HG02943 (cell line): ENCODE data around the gene ANKRD44.

Source experiments
- ATAC-seq: cut with Tn5 transposase; IDR thresholded peaks from one replicate; pipeline ENCODE4 v1.9.1; 2021; ENCODE audit warnings: mild to moderate bottlenecking, low read depth, moderate library complexity; ENCODE audit not compliant: unreplicated experiment

Gene ANKRD44

DNA sequence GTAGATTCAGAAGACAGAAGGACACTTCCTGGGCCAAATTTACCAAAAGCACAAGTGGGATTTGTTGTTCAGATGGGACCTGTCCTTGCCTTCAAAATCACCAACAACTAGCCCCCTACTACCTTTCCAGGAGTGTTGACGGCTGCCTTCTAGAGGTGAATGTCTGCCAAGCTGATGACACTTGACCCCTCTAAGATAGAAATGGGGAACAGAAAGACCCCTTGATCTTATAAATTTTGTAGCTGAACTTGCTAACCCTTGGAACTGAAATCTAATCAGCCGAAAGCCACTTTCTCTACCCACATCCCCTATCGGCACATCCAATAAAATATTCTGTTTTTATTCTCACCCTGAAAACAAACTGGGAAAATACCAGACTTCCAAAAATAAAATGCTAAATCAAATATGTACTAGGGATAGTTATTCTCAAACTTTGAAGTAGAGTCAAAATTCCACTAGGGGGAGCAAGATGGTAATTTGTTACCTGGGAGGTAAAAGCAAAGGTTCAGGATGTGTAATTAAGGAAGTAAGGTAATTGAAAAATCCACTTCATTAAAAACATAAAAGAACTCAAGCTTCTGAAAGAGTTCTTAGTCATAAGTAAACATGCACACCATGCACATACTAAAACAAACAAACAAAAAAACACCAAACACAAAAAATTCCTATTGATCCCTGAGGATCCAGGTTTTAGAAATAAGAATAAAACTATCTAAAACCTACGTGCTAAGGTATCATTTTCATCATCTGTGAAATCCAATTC, 119.2 kb downstream of the ANKRD44 start:
- ATAC-seq: no peak

DNA sequence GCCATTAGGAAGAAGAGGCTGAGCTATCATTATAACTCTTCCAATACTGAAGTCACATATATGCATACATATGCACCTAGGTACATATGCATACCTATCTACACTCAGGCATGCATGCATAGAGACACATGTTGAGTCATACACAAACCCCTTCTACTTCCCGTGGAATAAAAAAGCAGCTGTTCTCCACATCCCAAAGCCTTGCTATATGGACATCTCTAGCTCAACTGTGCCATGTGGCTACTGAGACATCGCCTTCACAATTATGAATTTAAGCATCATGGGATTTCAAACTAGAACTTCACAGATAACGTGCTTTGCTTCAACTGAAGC, 120.5 kb downstream of the ANKRD44 start:
- ATAC-seq: no peak

DNA sequence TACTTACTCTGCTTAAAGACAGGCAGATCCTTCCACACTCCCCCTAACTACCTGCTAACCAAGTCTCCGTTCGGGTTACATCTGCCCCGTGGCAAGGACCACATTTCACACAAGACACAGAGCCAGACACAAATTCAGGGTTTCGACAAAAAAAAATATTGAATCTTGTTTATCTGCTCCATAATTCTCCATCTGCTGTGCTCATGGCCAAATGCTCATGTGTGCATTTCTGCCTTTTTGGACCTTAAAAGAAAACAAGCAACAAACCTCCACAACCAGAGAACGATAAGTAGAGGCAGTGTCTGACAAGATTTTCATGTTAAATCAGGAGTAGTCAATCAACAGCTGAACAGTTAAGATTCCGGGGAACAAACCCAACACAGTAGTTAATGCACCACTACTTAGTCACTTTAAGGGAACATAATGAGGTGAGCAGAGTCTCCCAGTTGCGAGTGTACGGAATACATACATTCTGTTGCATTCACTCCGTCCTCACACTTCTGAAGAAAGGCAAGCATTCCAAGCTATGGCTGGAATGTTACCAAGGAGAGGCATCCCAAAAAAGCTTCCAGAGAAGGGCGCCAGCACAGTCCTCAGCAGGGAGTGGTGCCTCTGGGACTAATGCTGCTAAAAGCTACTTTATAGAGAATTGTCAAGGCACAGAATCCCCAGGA, 121.0 kb downstream of the ANKRD44 start:
- ATAC-seq: no peak

DNA sequence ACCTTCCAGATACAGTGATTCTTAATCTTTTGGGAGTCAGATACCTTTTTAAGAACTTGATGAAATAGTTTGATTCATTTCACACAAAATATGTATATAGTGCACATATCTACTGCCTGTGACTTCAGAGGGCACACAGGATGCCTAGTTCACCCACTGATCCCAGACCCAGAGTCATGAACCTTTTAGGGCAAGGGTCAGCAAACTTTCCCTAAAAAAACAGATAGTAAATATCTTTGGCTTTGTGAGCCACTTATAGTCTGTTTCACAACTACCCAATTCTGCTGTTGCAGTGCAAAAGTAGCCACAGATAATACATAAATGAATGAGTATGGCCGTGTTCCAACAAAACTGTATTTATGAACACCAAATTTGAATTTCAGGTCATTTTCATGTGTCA, 124.9 kb downstream of the ANKRD44 start:
- ATAC-seq: no peak

DNA sequence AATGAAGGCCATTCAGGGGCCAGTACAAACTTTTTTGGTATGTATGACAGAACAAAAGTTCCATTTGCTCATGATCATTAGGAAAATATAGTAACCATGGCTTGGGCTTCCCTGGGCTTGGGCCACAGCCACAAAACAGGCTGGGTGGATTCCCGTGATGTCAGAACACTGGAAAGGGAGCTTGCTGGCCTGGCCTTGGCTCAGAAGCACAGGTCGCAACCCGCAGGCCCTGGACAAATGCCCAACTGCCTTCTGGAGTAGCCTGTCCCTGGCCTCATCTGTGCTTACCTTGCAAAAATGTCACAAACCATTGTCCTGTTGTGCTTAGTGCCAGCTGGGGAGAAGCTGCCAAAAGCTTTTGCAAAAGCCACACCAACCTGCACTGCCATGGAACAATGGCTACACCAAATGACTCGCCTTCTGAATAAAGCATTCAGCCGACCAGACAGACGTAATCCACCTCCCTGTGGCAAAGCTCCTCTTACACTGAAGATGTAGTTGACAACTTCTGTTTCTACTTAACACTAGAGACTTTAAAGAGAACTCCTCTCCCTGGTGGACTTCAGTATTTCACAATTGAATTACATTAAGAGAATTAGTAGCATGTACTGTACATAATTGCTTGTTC, 125.5 kb downstream of the ANKRD44 start:
- ATAC-seq: no peak

DNA sequence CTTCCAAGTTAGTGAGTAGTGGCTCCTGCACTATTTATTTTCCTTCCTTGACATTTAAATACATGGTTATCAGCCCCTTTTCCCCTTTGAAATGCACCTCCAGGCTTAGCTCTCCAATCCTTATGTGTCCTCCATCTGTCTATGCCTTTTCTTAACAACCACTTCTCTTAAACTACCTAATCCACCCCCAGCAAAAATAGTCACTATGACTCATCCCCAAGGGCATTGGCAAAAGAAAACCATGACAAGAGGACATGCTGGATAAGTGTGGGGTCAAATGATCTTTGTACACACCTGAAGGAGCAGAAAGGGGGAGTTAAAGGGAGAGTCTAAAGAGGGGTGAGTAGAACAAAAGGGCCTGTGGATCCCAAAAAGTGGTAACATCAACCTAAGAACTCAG, 127.2 kb downstream of the ANKRD44 start:
- ATAC-seq: no peak

DNA sequence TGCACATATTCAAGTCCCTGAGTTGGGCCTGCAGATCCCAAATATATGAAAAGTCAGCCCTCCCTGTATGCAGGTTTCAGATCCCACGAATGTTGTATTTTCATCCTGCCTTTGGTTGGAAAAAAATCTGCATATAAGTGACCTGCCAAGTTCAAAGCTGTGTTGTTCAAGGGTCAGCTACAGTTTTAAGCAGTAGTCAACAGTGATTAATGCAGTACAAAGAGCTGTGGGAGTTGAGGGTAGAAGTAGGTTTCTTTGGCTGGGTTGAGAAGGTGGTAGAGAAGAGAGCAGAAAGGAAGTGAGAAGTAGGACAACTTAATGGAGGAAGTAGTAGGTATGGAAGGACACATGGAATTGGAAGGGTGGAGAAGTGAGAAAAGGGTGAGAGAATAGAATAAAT, 127.9 kb downstream of the ANKRD44 start:
- ATAC-seq: no peak

DNA sequence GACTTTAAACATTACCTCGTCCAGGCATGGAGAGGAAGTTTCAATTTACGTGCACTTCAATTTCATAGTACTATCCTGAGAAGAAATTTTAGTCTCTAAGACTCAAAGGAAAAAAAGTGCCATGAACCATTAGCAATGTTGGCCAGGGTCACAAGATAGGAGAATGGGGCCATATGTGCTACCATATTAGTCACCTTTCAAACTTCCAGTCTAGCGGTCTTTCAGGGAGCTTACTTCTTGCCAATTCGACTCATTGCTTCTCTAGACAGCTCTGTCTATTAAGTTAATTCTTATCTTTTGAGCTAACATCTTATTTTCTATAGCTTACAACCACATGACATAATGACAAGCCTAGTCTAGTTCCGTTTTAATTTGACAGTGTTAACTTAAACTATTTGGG, 129.1 kb downstream of the ANKRD44 start:
- ATAC-seq: no peak

DNA sequence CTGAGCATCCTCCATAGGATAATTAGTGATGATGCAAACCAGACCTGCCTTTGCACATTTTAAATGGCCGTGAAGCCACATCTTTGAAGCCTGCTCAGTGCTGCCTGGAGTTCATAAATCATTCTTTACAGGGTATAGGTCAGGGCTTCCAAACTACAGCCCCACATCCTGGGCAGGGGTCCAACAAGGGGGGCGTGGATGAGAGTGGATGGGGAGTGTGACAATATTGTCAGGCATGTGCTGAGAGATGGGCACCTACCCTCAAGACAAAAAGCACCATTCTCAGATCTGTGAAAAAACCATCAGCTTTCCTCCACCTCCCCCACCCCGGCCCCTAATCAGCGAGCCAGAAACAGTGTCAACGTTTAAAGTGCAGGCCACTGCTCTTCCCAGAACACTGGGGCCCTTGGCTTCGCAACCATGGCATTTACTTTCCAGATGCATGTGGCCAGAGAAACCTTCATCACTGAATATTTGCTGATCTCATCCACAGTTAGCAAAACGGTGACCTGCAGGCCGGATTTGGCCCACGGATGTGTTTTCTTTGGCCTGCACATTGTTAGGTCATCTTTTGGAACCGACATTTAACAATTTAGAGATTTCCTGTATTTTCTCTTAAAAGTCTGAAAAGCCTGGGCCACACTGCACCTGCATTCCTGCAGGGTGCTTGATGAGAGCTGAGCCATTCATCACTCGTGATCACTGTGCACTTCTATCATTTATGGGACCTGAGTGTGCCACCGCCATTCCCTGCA, 130.7 kb downstream of the ANKRD44 start:
- no peak for ATAC-seq

DNA sequence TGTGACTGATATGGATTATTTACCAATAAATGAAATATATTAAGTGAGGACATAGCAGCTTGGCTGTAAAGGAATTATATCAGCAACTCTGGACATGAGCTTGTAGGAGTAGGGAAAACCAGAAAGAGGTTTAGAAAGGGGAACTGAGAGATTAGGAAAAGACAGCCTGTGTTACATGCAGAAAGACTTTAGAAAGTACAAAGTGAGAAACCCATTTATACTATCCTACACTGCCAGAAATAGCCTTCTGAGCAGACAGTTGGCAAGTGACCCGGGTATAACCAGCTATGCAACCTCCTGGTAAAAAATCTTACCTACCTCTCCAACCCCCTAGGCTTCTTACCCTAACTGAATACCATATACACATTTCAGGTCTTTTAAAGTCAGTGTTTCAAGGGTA, 134.1 kb downstream of the ANKRD44 start:
- no peak for ATAC-seq

DNA sequence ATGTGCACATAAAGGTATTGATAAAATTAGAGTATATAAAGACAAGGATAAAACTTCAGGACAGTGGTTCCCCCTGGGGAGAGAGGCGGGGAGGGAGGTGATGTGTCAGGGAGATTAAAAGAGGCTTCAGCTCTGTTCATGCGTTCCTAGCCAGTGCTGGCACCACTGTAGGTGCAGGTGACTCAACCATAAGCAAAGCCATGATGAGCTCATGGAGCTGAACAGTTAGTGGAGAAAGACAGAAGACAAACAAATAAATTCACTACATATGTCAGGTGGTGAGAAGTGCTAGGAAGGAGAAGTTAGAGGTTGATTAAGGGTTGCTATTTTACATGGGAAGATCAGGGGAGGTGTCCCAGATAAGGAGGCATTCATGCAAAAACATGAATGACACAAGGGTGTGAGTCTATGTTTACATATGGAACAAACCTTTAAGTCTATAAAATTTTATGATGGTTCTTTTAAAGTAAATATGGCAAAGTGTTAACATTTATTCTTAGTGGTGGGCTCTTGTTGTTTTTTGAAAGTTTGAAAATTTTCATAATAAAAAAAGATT, 136.0 kb downstream of the ANKRD44 start:
- no peak for ATAC-seq

DNA sequence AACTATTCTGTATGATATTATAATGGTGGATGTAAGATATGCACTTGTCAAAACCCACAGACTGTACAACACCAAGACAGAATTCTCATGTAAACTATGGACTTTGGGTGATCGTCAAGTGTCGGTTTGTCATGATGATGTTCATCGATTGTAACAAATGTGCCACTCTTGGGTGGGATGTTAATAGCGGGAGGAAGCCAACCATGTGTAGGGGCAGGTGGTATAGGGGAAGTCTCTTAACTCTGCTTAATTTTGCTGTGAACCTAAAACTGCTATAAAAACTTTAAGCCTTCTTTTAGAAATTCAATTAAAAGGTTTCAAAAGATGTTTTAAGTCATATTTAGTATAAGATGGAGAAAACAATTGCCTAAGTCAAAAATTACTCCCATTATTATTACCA, 139.0 kb downstream of the ANKRD44 start:
- no peak for ATAC-seq

DNA sequence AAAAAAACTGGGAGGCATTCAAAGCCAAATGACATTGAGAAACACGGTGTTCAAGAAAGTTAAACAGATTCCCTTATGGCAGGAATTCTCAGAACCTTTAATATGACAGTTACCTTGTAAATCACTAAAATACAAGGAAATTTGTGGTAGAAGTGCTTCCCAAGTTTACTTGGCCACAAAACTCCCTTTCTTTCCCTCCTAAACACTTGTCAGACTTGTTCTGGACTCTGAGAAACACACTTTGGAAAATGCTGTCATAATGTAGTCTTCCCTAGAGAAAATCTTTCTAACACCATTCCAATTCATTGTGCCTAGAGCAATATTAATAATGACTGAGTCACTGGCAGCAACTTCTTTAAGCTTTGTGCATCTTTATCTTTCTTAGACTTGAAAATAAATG, 140.4 kb downstream of the ANKRD44 start:
- no peak for ATAC-seq

DNA sequence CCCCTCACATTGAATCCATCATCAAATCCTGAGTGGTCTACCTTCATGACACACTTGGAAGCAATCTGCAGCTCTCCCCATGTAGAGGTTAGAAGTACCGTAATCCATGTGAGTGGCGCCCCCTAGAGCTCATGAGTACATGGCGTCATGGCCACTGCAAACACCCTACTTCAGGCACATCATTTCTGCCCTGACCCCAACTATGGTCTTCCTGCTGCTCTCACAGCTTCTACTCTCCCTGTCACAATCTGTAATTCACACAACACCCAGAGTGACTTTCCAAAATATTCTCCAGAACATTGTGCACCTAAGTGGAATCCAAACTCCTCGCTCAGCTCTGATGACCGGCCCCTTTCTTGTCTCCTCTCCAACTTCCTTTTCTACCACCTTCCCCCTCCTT, 141.9 kb downstream of the ANKRD44 start:
- no peak for ATAC-seq

DNA sequence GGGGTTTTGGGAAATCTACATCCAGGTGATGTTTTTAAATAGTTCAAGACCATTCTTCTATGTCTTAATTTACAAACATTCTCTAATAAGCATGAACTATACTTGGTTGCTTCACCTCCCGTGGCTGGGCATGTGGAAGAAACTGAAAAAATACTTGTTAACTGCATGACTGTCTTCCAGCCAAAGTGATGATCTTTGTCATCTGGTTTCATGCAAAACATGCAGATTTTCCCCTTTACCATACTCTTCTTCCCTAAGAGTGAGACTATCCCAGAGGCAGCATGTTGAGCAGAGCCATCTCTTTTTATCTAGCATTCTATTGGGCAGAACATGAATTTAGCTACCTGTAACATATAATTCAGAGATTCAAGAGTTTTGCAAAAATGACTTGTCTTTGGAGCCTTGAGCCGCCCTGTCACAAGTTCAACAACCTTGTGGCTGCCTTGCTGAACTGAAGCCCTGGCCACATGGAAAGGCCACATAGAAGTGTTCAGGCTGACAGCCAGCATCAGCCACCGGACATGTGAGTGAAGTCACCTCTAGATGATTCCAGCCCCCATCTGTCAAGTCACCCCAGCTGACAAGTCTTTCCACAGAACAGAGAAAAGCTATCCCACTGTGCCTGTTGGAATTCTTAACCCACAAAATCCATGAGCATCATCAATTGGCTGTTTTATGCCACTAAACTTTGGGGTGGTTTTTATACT, 142.8 kb downstream of the ANKRD44 start:
- ATAC-seq: no peak

DNA sequence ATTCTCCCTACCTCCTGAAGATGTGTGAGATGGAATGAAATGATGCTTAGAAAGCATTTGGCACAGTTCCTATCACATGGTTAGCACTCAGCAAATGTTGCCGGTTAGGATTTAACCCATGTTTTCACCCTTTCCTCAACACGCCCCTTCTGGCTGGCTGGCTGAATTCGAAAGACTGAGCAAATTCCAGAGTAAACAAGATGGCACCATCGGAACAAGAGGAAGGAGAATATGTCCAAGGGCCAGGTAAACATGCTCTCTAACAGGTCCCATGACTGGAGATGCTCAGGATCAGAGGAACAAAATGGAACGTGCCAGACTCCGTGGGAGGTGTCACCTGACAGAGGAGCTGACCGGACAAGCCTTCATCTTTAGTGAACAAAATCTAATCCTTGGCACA, 145.6 kb downstream of the ANKRD44 start:
- no peak for ATAC-seq

DNA sequence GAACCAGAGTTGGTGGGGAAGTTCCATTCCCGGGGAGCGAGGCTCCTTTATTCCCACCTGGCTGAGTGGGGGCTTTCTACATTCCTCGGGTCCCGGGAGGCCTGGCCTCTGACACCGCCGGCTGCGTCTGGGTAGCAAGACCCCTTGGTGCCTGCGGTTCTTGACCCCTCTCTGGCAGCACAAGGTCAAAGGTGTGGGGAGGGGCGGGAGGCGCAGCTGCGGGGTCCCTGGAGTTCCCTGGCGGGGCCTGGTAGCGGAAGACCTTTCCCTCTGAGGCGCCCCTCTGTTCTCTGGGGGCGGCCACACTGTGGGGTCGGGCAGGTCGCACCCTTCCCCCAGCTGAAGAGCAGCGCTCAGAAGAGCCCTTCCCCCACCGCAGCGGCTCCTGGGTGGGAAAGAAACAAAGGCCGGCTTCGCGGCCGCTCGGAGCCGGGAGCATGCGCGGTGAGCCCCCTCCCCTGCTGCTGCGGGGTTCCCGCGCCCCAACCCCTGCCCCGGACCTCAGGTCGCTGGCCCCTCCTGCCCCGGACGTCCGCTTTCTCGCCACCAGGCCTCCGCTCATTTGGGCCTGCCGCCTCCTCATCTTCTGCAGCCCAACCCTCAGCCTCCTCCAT, 146.3 kb downstream of the ANKRD44 start:
- ATAC-seq: no peak

DNA sequence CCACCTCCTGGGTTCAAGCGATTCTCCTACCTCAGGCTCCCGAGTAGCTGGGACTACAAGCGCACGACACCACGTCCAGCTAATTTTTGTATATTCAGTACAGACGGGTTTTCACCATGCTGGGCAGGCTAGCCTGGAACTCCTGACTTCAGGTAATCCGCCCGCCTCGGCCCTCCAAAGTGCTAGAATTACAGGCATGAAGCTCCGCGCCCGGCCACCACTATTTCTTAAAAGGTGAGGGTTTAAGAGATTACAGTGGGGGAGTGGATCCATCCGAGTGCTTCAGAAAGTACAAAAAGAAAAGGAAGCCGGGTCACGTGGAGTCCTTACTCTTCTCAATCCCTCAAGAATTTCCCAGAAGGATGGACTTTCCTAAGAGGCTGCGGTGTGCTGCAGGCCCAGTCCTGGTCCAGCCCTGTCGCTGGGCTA, 146.9 kb downstream of the ANKRD44 start:
- ATAC-seq: no peak

DNA sequence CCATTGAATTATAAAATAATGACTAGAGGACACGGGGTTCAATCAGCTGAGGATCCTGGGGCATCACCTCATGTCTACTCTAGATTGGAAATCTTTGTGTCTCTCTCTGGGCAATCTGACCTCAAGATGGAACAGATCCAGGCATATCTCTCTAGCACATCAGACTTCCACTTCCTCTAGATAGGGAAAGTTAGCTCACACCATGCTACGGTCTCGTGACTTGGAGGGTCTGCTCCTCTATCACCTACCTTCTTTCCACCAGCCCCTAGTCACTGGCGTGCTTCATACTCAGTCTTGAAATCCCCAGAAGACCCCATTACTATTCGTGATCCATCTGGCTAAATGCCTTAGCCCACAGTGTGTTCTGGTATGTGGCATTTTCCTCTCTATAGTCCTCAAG, 148.8 kb downstream of the ANKRD44 start:
- no peak for ATAC-seq

DNA sequence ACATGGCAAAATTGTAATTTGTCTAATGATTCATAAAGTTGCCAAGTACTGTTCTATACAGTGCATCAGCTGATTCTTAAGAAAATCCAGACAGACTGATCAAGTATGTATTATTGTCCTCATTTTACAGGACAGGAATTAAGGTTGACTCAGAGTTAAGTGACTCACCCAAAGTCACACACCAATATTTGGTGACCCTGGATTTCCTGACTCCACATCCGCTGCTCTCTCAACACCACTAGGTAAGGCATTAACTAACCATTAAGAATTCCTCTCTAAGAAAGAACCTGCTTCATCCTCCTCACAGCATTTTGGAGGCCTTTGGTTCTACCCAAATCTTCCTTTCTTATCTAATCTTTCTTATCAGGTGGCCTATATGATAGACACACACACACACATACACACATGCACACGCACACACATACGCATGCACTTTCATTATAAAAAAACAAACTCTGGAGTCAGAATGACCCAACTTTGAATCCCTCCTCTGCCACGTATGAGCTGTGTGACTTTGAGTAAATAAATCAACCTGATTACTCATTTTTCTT, 150.8 kb downstream of the ANKRD44 start:
- ATAC-seq: no peak
